Measurements from ENCODE around the gene TNXB.

Gene TNXB

GRCh38 chr6:32109114-32109764, at the start of gene TNXB:
Gene TNXB (minus strand): TSS chr6:32109338. CDS start chr6:32098198, 11,140 bp downstream.
- H3K27ac ChIP-seq = no peak within 1 kb of the TSS
- TF ChIP-seq CTCF (conservative IDR thresholded peaks at IDR 0.05) = no peak

GRCh38 chr6:32158052-32158451, 48.9 kb upstream of the TNXB start:
- no peak for TF ChIP-seq CTCF (conservative IDR thresholded peaks at IDR 0.05)
- no peak overlapping the region for H3K27ac ChIP-seq

- TF ChIP-seq CTCF (conservative IDR thresholded peaks at IDR 0.05) = no peak
- H3K27ac ChIP-seq = no peak overlapping the region
These were observed 47.8 kb upstream of the TNXB start for GRCh38 chr6:32156891-32157290.

- TF ChIP-seq CTCF (conservative IDR thresholded peaks at IDR 0.05) = peak; percentile 75
- peak overlapping the region; percentile 89 for H3K27ac ChIP-seq
These were observed 45.5 kb upstream of the TNXB start for GRCh38 chr6:32154514-32155161.

- H3K27ac ChIP-seq = peak within 1 kb of the TSS; percentile 89
- no peak for TF ChIP-seq CTCF (conservative IDR thresholded peaks at IDR 0.05)
These were observed 44.7 kb upstream of the TNXB start, which contains the start of gene PPT2 for GRCh38 chr6:32153564-32154513. Gene PPT2 (plus strand): TSS chr6:32154141. CDS start chr6:32154595, 454 bp downstream.

GRCh38 chr6:32152769-32153563, 43.8 kb upstream of the TNXB start:
- TF ChIP-seq CTCF (conservative IDR thresholded peaks at IDR 0.05) = no peak
- peak overlapping the region; percentile 89 for H3K27ac ChIP-seq

All from VCaP (cell line).